Psoas muscle (tissue), 8 donors: ENCODE results near the gene ETV6. TPM values are rescaled to one million over a fixed set of nuclear protein-coding genes. Genes with fewer than 3 reads are reported as not detected.

Source experiments
- ATAC-seq, 4 donors: fragments of 200-7000 bp; cut with Tn5 transposase; one replicate each; pipeline ENCODE4 v1.9.1; 2020; ENCODE audit warnings: moderate library complexity in 3 of 4, mild to moderate bottlenecking in 2 of 4
- DNase-seq, 2 donors: peaks; one replicate each; pipeline ENCODE4 v3.0.0-alpha.2; 2020
- H3K27ac ChIP-seq: fragments of 200-600 bp; one replicate; pipeline ENCODE4 v1.8.0; 2022
- H3K27me3 ChIP-seq, 3 donors: fragments of 200-600 bp in 1 of 3; one replicate each; pipeline versions ENCODE4 v1.6.1 to v1.8.0; 2013 to 2022; ENCODE audit warnings: low read length in 2 of 3, mild to moderate bottlenecking in 2 of 3, moderate library complexity in 1 of 3; ENCODE audit not compliant: insufficient read depth in 3 of 3
- H3K36me3 ChIP-seq, 2 donors: fragments of 200-600 bp in 1 of 2; one replicate each; pipeline versions ENCODE4 v1.6.1 to v1.8.0; 2013 to 2022; ENCODE audit warnings: low read depth in 1 of 2, mild to moderate bottlenecking in 1 of 2, moderate library complexity in 1 of 2; ENCODE audit not compliant: insufficient read depth in 1 of 2
- H3K4me1 ChIP-seq: fragments of 200-600 bp; one replicate; pipeline ENCODE4 v1.8.0; 2022
- H3K4me3 ChIP-seq: fragments of 200-600 bp; one replicate; pipeline ENCODE4 v1.8.0; 2022; ENCODE audit warnings: mild to moderate bottlenecking
- H3K9me3 ChIP-seq: fragments of 200-600 bp; one replicate; pipeline ENCODE4 v1.8.0; 2022
- CTCF ChIP-seq: fragments of 200-600 bp; IDR thresholded peaks from one replicate; pipeline ENCODE4 v1.8.0; 2022; ENCODE audit warnings: antibody characterized with exemption
- WGBS, 3 donors: extraction: QIAGEN DNeasy Blood & Tissue Kit; methylation state at CpG; one replicate each; pipeline versions ENCODE4 v1.1.6 to v1.1.7; 2013; 5-methylcytosine and 5-hydroxymethylcytosine counted together
- intact Hi-C, 2 donors: fragments of 100-400 bp; cut with DNase I; formaldehyde crosslinking; loops; one replicate each; pipeline versions ENCODE4 v1.11.0 to v1.14.2; 2022
- polyA plus RNA-seq, 3 donors: library from polyadenylated mRNA; stranded (reverse); fragments of 200-250 nt; gene quantifications; one replicate each; pipeline ENCODE4 v1.2.3, GENCODE V29; 2013
- total RNA-seq, 4 donors: library from RNA; stranded (reverse); fragmentation: NEBNext Ultra II Directional in 2 of 4; extraction: Animal tissue kit (Norgen Biotek cat#: 25700) in 2 of 4; gene quantifications; one replicate each; pipeline versions ENCODE4 v1.2.1 to v1.2.4, GENCODE V29; 2021 to 2023
- donor health status: healthy with polysubstance abuse.
- donor health status: DM: no; HTN: no; CAD: no; lungs with moderate emphysema.
- donor health status: Bipolar disorder and iron deficiency.
- donor health status: healthy.
- donor health status: DM: yes; HTN: yes; CAD: no.
- donor health status: DM: no; HTN: no; CAD: no.
- donor health status: DM: no; HTN: no; CAD: no.
- donor health status: DM: yes; HTN: yes; CAD: no.

ETV6 gene
- total and polyA plus RNA-seq, 7 donors: 2.8 to 22.9 (median 4.9) TPM

- no peak for DNase-seq
- H3K27me3 ChIP-seq: no peaks in the 10 kb centered on the region
- no peak overlapping the region for H3K27ac ChIP-seq
- no peak overlapping the region for H3K4me3 ChIP-seq
- no peak for ATAC-seq
- intact Hi-C loops: no loop called here
- TF ChIP-seq CTCF: no peak
- no peaks in the 10 kb centered on the region for H3K4me1 ChIP-seq
- no peaks in the 10 kb centered on the region for H3K36me3 ChIP-seq
- WGBS, 3 donors: 92 to 95% (median 94%) methylated on average over 3 of the region's 3 CpGs
- no peaks in the 10 kb centered on the region for H3K9me3 ChIP-seq
Observed at GRCh38 chr12:11805680-11806079, 156.2 kb downstream of the ETV6 start.

GRCh38 chr12:11807458-11807857, 158.0 kb downstream of the ETV6 start:
- no peak for ATAC-seq
- no peak overlapping the region for H3K4me3 ChIP-seq
- no peaks in the 10 kb centered on the region for H3K9me3 ChIP-seq
- no peaks in the 10 kb centered on the region for H3K27me3 ChIP-seq
- TF ChIP-seq CTCF: no peak
- DNase-seq: no peak
- intact Hi-C loops: no loop called here
- peaks cover 11% of the 10 kb centered on the region for H3K4me1 ChIP-seq
- no peak overlapping the region for H3K27ac ChIP-seq
- H3K36me3 ChIP-seq: no peaks in the 10 kb centered on the region

DNA sequence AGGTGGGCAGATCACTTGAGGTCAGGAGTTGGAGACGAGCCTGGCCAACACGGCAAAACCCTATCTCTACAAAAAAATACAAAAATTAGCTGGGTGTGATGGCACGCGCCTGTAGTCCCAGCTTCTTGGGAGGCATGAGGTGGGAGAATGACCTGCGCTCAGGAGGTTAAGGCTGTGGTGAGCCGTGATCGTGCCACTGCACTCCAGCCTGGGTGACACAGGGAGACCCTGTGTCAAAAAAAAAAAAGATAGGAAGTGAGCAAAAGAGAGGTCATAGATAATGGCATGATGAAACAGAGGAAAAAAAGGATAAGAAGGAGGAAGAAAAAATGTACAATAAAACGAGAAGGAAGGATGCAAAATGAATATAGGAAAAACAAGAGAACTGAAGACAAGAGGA, 159.5 kb downstream of the ETV6 start:
- H3K4me1 ChIP-seq: peaks cover 25% of the 10 kb centered on the region
- H3K36me3 ChIP-seq: no peaks in the 10 kb centered on the region
- H3K9me3 ChIP-seq: no peaks in the 10 kb centered on the region
- DNase-seq (no peak), ATAC-seq (no peak)
- intact Hi-C loops: no loop called here
- no peak for TF ChIP-seq CTCF
- no peak overlapping the region for H3K27ac ChIP-seq
- WGBS, 3 donors: 94 to 98% (median 96%) methylated on average over 8 of the region's 8 CpGs
- no peak overlapping the region for H3K4me3 ChIP-seq
- H3K27me3 ChIP-seq: no peaks in the 10 kb centered on the region

- Histone ChIP-seq H3K4me1 (peaks cover 28% of the 10 kb centered on the region), H3K36me3 (no peaks in the 10 kb centered on the region), H3K27ac (no peak overlapping the region), H3K9me3 (no peaks in the 10 kb centered on the region), H3K4me3 (no peak overlapping the region), H3K27me3 (no peaks in the 10 kb centered on the region)
- ATAC-seq (no peak), DNase-seq (no peak)
- intact Hi-C loops: no loop called here
- 82 to 94% (median 90%) methylated on average over 3 of the region's 3 CpGs for WGBS, 3 donors
- no peak for TF ChIP-seq CTCF
Observed at GRCh38 chr12:11810206-11810545, 160.7 kb downstream of the ETV6 start.

DNA sequence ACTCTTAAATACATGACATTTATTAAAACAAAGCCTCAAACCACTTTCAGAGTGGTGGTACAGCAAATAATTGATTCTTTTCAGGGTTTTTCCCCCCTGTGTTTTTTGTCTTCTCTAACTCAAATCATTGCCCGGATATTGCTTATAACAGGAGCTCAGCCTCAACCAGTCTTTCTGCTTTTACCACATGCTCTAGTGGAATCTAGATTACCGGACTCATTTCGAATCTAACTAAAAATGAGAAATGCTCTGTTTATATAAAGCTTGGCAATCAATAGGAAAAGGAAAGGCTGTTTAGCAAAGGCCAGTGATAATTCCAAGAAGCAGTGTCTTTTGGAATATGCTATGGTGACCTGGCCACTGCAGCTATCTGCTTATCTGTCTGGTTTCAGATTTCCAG, 161.5 kb downstream of the ETV6 start:
- no peaks in the 10 kb centered on the region for H3K36me3 ChIP-seq
- WGBS, 3 donors: 79 to 85% (median 84%) methylated on average over 3 of the region's 3 CpGs
- no peak overlapping the region for H3K4me3 ChIP-seq
- no peaks in the 10 kb centered on the region for H3K27me3 ChIP-seq
- no peak for ATAC-seq
- TF ChIP-seq CTCF: no peak
- no peak for DNase-seq
- no peaks in the 10 kb centered on the region for H3K9me3 ChIP-seq
- H3K4me1 ChIP-seq: peaks cover 28% of the 10 kb centered on the region
- no peak overlapping the region for H3K27ac ChIP-seq
- intact Hi-C loops: no loop called here
